Measurements from ENCODE around the gene BRSK2. TPM values are rescaled to one million over a fixed set of nuclear protein-coding genes. Genes with fewer than 3 reads are reported as not detected.

BRSK2 gene
- total RNA-seq, 1 donor from 2014 or later, result 1.4 TPM

DNA sequence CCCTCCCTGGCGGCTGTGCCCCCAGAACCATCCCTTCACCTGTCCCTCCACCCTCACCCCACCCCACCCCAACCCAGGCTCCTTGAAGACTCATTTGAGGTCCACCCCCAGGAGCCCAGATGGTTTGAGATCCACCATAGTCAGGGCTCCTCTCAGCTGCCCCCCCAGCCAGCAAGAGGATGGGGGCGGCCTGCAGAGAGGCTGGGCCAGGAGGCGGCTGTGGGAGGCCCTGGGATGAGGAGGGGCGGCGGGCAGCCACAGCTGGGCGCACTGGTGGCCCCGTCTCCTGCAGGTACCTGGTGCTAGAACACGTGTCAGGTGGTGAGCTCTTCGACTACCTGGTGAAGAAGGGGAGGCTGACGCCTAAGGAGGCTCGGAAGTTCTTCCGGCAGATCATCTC, 50.8 kb downstream of the BRSK2 start:
- intact Hi-C loops (cut with DNase I), result no loop called here
- no peak for ATAC-seq
- no peak for DNase-seq (ENCODE audit: missing footprints)

DNA sequence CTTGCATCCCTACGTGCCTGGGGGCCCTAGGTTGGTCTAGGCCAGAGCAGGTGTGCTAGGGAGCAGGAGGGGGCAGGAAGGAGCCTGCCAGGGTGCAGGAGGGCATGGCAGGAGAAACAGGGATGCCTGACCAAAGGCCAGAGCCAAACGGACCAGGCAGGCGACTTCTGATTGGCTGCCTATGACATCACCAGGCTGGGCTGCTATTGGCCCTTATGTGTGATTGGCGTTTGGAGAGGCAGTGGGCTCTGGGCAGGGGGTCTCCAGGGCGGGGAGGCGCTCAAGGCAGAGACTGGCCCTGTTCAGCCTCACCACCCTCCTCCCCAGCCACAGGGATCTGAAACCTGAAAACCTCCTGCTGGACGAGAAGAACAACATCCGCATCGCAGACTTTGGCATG, 52.4 kb downstream of the BRSK2 start:
- intact Hi-C loops (cut with DNase I), result no loop called here
- DNase-seq (ENCODE audit: missing footprints) (no peak), ATAC-seq (no peak)

- no peak for DNase-seq (ENCODE audit: missing footprints)
- intact Hi-C loops (cut with DNase I), result no loop called here
- no peak for ATAC-seq
These were observed 53.2 kb downstream of the BRSK2 start for GRCh38 chr11:1442807-1443366.

- no peak for DNase-seq (ENCODE audit: missing footprints)
- no peak for ATAC-seq
These were observed 54.0 kb downstream of the BRSK2 start for GRCh38 chr11:1443737-1444136.

GRCh38 chr11:1444321-1444720, 54.6 kb downstream of the BRSK2 start:
- DNase-seq (ENCODE audit: missing footprints) (no peak), ATAC-seq (no peak)
- intact Hi-C loops (cut with DNase I), result no loop called here

More at GRCh38 chr11:1443737-1444136, 54.0 kb downstream of the BRSK2 start:
- intact Hi-C loops (cut with DNase I), result no loop called here

DNA sequence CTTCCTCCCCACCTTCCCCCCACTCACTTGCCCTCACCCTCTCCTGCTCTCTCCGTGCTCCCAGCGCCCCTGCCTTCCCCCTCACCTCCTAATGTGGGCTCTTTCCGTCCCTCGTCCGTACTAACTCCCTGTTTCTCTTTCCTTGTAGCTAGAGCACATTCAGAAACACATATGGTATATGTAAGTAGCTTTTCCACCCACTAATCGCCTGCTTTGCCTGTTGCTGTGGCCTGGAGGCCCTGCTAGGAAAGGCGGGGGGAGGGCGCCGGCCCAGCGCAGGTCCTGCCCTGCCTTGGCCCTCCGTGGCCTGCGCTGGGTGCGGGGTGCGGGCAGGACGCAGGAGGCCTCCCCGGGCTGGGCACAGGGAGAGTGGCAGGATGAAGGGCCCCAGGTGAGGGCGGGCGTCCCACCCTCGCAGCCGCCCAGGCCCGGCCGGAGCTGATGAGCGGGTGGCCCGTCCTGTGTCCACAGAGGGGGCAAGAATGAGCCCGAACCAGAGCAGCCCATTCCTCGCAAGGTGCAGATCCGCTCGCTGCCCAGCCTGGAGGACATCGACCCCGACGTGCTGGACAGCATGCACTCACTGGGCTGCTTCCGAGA, 55.2 kb downstream of the BRSK2 start:
- intact Hi-C loops (cut with DNase I), result no loop called here
- ATAC-seq, result no peak
- DNase-seq (ENCODE audit: missing footprints), result no peak

- no peak for DNase-seq (ENCODE audit: missing footprints)
- ATAC-seq, result no peak
- intact Hi-C loops (cut with DNase I), result no loop called here
These were observed 56.2 kb downstream of the BRSK2 start for GRCh38 chr11:1445741-1446445.

GRCh38 chr11:1446623-1447022, 56.9 kb downstream of the BRSK2 start:
- DNase-seq (ENCODE audit: missing footprints) (no peak), ATAC-seq (no peak)
- intact Hi-C loops (cut with DNase I), result no loop called here

DNA sequence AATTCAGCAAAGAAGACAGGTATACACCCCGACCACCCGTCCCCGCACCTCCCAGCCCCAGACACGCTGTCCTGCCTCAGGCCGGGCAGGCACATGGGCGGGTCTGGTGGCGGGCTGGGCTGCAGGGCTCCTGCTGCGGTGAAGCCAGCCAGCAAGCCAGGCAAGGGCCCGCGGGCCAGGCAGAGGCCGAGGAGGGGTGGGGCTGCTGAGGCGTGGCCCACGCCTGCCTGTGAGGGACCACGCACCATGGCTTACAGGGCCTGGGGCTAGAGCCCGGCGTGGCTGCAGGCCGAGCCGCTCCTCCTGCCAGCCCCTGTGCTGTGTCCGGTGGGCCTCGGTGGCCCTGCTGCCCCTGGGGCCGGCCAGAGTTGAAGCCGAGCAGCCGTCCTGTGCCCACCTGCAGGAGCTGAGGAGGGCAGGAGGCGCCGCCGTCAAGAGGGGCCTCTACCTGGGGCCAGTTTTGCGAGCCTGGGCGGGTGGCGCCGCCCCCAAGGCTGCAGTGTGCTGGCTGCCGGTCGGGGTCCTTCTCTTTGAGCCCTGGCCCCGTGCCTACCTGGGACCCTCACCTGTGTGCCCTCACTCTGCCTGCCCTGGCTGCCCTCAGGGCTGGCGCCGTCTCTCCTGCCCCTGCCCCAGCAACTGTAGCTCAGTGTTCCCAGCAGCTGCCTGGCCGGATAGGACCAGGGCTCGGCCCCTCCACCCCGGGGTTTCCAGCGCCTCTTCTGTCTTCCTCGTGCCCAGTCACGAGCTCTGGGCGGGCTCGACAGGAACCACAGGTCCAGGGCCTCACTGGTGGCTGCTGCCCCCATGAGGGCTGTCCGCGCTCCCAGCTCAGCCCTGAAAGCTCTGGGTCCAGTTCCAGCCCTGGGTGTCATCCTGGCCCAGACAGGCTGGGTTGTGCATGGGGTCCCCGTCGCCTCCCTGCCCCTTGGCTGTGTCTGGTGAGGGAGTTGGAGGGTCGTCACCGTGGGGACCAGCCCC, 58.4 kb downstream of the BRSK2 start:
- no peak for ATAC-seq
- intact Hi-C loops (cut with DNase I), result no loop called here
- DNase-seq (ENCODE audit: missing footprints), result no peak

- ATAC-seq (no peak), DNase-seq (ENCODE audit: missing footprints) (no peak)
- intact Hi-C loops (cut with DNase I), result no loop called here
These were observed 59.1 kb downstream of the BRSK2 start for GRCh38 chr11:1448882-1449281.

DNA sequence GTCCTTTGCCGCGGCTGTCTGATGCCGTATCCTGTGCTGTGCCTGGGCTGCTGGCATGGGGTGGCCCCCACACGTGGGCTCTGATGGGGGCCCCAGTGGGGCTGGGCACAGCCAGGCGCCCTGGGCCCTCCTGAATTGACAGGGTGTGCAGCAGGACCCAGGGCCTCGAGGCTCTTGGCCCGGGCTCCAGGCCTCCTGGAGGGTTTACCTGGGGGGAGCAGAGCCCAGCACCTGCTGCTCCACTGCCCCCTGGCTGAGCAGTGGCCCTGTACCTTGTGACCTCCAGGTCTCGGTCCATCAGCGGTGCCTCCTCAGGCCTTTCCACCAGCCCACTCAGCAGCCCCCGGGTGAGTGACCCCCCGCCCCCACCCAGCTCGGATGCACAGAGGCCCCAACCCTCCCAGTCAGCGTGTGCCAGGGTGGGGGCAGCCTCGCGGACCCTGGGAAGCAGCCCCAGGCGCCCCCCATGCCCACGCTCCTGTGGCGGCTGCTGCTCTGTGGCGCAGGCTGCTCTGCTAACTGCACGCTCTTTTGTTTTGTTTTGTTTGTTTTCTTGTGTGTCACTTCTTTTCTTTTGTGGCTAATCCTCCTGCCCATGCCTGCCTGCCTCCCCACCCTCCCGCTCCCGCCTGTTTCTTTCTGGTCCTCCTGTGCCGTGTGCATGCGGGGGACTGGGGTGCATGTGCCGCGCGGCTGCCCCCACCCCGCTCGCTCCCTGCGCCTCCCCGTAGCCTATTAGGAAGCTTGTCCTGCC, 59.9 kb downstream of the BRSK2 start:
- intact Hi-C loops (cut with DNase I), result loop anchor here (10.0 kb wide), 1 partner anchor 65 kb away; no protein-coding TSS in a partner anchor
- no peak for DNase-seq (ENCODE audit: missing footprints)
- ATAC-seq, result no peak

GRCh38 chr11:1450344-1450875, 60.7 kb downstream of the BRSK2 start:
- DNase-seq (ENCODE audit: missing footprints), result no peak
- intact Hi-C loops (cut with DNase I), result loop anchor here (10.0 kb wide), 1 partner anchor 64 kb away; no protein-coding TSS in a partner anchor
- ATAC-seq, result no peak

- ATAC-seq, result no peak
- DNase-seq (ENCODE audit: missing footprints), result no peak
- intact Hi-C loops (cut with DNase I), result loop anchor here (10.0 kb wide), 1 partner anchor 64 kb away; no protein-coding TSS in a partner anchor
These were observed 61.4 kb downstream of the BRSK2 start for GRCh38 chr11:1450949-1451710.

- intact Hi-C loops (cut with DNase I), result loop anchor here (10.0 kb wide), 1 partner anchor 63 kb away; no protein-coding TSS in a partner anchor
- DNase-seq (ENCODE audit: missing footprints) (no peak), ATAC-seq (no peak)
These were observed 62.2 kb downstream of the BRSK2 start for GRCh38 chr11:1451781-1452470.

DNA sequence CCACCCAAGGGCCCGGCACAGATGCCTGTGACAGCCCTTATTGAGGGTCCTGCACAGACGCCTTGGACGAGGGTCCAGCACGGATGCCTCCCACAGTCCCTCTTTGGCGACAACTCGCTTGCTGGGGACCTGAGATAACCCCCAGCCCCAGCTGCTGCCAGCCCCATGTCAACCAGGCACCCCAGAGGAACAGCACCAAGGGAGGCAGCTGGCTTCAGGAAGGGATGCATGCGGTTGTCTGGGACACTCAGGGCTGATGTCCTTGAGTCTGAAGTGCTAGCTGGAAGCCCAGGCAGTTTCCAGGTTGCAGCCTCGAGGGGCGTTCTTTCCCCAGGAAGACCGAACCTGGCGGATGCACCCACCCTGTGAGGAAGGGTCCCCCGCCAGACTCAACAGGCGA, 63.0 kb downstream of the BRSK2 start:
- no peak for ATAC-seq
- no peak for DNase-seq (ENCODE audit: missing footprints)
- intact Hi-C loops (cut with DNase I), result loop anchor here (10.0 kb wide), 1 partner anchor 62 kb away; no protein-coding TSS in a partner anchor

GRCh38 chr11:1453611-1454034, 63.9 kb downstream of the BRSK2 start:
- no peak for ATAC-seq
- no peak for DNase-seq (ENCODE audit: missing footprints)
- intact Hi-C loops (cut with DNase I), result loop anchor here (10.0 kb wide), 1 partner anchor 61 kb away; no protein-coding TSS in a partner anchor

DNA sequence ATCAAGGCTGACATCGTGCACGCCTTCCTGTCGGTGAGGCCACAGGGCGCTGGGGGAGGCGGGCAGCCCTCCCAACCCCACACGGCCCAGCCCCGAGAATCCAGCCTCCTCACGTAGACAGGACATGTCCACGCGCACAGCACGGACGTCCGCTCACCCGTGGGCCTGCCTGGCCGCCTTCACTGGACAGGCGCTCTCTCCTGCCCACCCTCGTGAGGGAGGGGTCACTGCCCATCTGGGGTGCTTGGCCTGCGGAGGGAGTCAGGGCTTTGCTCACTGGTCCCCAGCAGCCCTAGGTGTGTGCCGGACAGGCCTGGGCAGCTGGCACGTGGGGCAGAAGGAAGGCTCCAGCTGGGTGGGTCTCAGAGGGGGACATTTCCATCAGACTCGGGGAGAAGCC, 64.8 kb downstream of the BRSK2 start:
- ATAC-seq (no peak), DNase-seq (ENCODE audit: missing footprints) (no peak)
- intact Hi-C loops (cut with DNase I), result loop anchor here (10.0 kb wide), 1 partner anchor 60 kb away; no protein-coding TSS in a partner anchor

Data from Right ventricle myocardium inferior (tissue), 1 donor.